HCT116 (cell line): ENCODE data around the gene MYH7. TPM values are rescaled to one million over a fixed set of nuclear protein-coding genes. Genes with fewer than 3 reads are reported as not detected.

Experiments
- YY1 ChIP-seq: IDR thresholded peaks from 2 replicates; pipeline ENCODE4 v1.6.1; 2011; ENCODE audit warnings: low read length, low read depth, moderate library complexity, mild to moderate bottlenecking; ENCODE audit not compliant: insufficient replicate concordance; ENCODE audit errors: extremely low read depth
- ZFX ChIP-seq: fragments of 450-650 bp; IDR thresholded peaks from 2 replicates; pipeline ENCODE4 v1.6.1; 2017
- microRNA counts: library from miRNA; unstranded; fragments of <30 nt; microRNA quantifications from one replicate; lab custom pipeline; 2015
- microRNA-seq: library from miRNA; unstranded; fragments of <30 nt; microRNA quantifications from one replicate; pipeline ENCODE4, GENCODE V29; 2016; ENCODE audit warnings: borderline number of aligned reads
- total RNA-seq: library from RNA; stranded (reverse); gene quantifications from one replicate; pipeline ENCODE4 v1.2.1, GENCODE V29; 2021; ENCODE audit not compliant: unreplicated experiment
- TF ChIP-seq, protein P1 (sequence below): IDR thresholded peaks from 2 replicates; pipeline ENCODE4 v1.6.1; 2012; ENCODE audit warnings: low read depth
- TF ChIP-seq, protein P2 (sequence below): IDR thresholded peaks from 2 replicates; pipeline ENCODE4 v1.6.1; 2012
- TF ChIP-seq, protein P3 (sequence below), 3 experiments: fragments of 200-600 bp in 1 of 3; sonication (generic) in 1 of 3; IDR thresholded peaks in 2 of 3; conservative IDR thresholded peaks in 1 of 3; 2 replicates each; pipeline ENCODE4 v1.5.1; 2012 to 2017; ENCODE audit warnings: low read depth in 2 of 3, low read length in 2 of 3, antibody characterized with exemption in 1 of 3, borderline replicate concordance in 1 of 3, control low read depth in 1 of 3, mild to moderate bottlenecking in 1 of 3, mixed read lengths in 1 of 3, mixed run types in 1 of 3, moderate library complexity in 1 of 3; ENCODE audit not compliant: insufficient read depth in 1 of 3

Gene MYH7
- total RNA-seq, 1 experiment from 2014 or later: not detected

DNA sequence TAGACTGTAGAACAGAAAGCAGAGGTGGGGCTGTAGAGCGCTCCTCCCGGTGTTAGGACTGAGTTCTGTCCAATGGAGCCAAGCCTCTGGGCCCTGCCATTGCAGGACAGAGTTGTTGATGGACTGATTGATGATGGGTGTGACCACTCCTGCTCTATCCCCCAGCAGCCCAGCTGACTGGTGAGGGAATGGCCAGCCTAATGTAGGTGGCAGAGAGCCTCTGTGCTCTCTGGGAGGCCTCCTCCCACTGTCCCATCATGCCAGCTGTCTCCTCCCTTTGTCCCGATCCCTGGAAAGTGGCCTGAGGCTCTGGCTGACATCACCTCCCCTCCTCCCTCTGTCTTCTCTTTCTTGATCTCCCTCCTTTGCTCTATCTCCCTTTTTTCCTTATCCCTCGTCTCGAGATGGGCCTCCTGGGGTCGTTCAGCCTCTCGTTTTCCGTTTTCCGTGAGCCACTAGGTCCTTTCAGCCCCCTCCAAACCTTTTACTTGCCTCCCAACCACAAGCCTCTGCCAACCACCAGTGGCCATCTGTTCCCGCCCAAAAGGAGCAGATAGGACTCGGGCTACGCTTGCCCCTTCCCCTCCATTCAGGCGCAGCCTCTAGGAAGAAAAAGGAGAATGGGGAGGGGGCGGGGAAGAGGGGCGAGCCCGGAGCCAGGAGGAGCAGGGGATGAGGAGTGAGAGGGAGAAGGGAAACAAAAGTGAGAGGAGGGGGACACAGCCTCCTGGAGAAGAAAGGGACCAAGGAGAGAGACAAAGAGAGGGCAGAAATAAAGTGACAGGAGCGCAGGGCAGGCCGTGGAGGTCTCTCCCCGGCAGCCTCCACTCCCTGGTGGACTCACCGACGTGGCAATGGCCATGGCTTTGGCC is 71.1 kb downstream of the MYH7 start (continued):
- TF ChIP-seq, protein P1, sequence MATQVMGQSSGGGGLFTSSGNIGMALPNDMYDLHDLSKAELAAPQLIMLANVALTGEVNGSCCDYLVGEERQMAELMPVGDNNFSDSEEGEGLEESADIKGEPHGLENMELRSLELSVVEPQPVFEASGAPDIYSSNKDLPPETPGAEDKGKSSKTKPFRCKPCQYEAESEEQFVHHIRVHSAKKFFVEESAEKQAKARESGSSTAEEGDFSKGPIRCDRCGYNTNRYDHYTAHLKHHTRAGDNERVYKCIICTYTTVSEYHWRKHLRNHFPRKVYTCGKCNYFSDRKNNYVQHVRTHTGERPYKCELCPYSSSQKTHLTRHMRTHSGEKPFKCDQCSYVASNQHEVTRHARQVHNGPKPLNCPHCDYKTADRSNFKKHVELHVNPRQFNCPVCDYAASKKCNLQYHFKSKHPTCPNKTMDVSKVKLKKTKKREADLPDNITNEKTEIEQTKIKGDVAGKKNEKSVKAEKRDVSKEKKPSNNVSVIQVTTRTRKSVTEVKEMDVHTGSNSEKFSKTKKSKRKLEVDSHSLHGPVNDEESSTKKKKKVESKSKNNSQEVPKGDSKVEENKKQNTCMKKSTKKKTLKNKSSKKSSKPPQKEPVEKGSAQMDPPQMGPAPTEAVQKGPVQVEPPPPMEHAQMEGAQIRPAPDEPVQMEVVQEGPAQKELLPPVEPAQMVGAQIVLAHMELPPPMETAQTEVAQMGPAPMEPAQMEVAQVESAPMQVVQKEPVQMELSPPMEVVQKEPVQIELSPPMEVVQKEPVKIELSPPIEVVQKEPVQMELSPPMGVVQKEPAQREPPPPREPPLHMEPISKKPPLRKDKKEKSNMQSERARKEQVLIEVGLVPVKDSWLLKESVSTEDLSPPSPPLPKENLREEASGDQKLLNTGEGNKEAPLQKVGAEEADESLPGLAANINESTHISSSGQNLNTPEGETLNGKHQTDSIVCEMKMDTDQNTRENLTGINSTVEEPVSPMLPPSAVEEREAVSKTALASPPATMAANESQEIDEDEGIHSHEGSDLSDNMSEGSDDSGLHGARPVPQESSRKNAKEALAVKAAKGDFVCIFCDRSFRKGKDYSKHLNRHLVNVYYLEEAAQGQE: no peak
- TF ChIP-seq, protein P2, sequence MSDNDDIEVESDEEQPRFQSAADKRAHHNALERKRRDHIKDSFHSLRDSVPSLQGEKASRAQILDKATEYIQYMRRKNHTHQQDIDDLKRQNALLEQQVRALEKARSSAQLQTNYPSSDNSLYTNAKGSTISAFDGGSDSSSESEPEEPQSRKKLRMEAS: no peak
- TF ChIP-seq YY1: no peak
- TF ChIP-seq, protein P3, sequence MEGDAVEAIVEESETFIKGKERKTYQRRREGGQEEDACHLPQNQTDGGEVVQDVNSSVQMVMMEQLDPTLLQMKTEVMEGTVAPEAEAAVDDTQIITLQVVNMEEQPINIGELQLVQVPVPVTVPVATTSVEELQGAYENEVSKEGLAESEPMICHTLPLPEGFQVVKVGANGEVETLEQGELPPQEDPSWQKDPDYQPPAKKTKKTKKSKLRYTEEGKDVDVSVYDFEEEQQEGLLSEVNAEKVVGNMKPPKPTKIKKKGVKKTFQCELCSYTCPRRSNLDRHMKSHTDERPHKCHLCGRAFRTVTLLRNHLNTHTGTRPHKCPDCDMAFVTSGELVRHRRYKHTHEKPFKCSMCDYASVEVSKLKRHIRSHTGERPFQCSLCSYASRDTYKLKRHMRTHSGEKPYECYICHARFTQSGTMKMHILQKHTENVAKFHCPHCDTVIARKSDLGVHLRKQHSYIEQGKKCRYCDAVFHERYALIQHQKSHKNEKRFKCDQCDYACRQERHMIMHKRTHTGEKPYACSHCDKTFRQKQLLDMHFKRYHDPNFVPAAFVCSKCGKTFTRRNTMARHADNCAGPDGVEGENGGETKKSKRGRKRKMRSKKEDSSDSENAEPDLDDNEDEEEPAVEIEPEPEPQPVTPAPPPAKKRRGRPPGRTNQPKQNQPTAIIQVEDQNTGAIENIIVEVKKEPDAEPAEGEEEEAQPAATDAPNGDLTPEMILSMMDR (IDR thresholded peaks at IDR 0.05 in 2 of 3, conservative IDR thresholded peaks at IDR 0.05 in 1 of 3; ENCODE audit: borderline replicate concordance in 1 of 3, insufficient read depth in 1 of 3, low read depth in 2 of 3, low read length in 2 of 3): no peak
- TF ChIP-seq ZFX: no peak

MicroRNAs within 50 kb of the gene (microRNA counts, 767-probe panel; counts per million panel counts)
- microRNA hsa-miR-208a (lab: Ali Mortazavi, UCI) (not detected), microRNA hsa-miR-208b (lab: Ali Mortazavi, UCI) (not detected)

Small RNA genes within 50 kb of the gene (microRNA-seq; reads per million reads assigned to microRNA genes)
- not detected for gene MIR208A
- gene MIR208B: 1.6 reads per million

Other genes with a start within 250 kb of the MYH7 start
- gene RNF212B, start 197.7 kb downstream of the MYH7 start, total RNA-seq: not detected
- gene HOMEZ, start 149.5 kb downstream of the MYH7 start, total RNA-seq: 18.2 TPM
- gene PPP1R3E, start 132.8 kb downstream of the MYH7 start, total RNA-seq: 5.6 TPM
- gene BCL2L2, start 128.8 kb downstream of the MYH7 start, total RNA-seq: 25.5 TPM
- 184 TPM for gene PABPN1, start 114.2 kb downstream of the MYH7 start, total RNA-seq
- gene SLC22A17, start 82.8 kb downstream of the MYH7 start, total RNA-seq: 5.9 TPM
- gene EFS, start 70.5 kb downstream of the MYH7 start, total RNA-seq: 0.10 TPM
- not detected for gene IL25, start 62.9 kb downstream of the MYH7 start, total RNA-seq
- gene CMTM5, start 58.6 kb downstream of the MYH7 start, total RNA-seq: not detected
- gene MYH6, start 27.4 kb downstream of the MYH7 start, total RNA-seq: not detected
- 42.0 TPM for gene NGDN, start 34.0 kb upstream of the MYH7 start, total RNA-seq
- 3.6 TPM for gene ZFHX2, start 116.1 kb upstream of the MYH7 start, total RNA-seq
- 5.8 TPM for gene THTPA, start 120.6 kb upstream of the MYH7 start, total RNA-seq
- 155 TPM for gene AP1G2, start 132.1 kb upstream of the MYH7 start, total RNA-seq
- gene JPH4, start 143.1 kb upstream of the MYH7 start, total RNA-seq: 0.15 TPM
- 10.0 TPM for gene DHRS2, start 200.7 kb upstream of the MYH7 start, total RNA-seq